Hematopoietic multipotent progenitor cell (in vitro differentiated cells): Measurements from ENCODE around the gene STAT1. TPM values are rescaled to one million over a fixed set of nuclear protein-coding genes. Genes with fewer than 3 reads are reported as not detected.

Source experiments
- DNase-seq, 3 donors: peaks; one replicate each; pipeline ENCODE4 v3.0.0-alpha.2; 2011 to 2015; ENCODE audit warnings: low read depth in 2 of 3, low spot score in 2 of 3
- total RNA-seq: library from RNA; depleted of rRNA; stranded (reverse); fragments of >200 nt; gene quantifications from one replicate; pipeline ENCODE4 v1.2.3, GENCODE V29; 2012

Gene STAT1
- total RNA-seq, 1 donor, result 106 TPM

DNA sequence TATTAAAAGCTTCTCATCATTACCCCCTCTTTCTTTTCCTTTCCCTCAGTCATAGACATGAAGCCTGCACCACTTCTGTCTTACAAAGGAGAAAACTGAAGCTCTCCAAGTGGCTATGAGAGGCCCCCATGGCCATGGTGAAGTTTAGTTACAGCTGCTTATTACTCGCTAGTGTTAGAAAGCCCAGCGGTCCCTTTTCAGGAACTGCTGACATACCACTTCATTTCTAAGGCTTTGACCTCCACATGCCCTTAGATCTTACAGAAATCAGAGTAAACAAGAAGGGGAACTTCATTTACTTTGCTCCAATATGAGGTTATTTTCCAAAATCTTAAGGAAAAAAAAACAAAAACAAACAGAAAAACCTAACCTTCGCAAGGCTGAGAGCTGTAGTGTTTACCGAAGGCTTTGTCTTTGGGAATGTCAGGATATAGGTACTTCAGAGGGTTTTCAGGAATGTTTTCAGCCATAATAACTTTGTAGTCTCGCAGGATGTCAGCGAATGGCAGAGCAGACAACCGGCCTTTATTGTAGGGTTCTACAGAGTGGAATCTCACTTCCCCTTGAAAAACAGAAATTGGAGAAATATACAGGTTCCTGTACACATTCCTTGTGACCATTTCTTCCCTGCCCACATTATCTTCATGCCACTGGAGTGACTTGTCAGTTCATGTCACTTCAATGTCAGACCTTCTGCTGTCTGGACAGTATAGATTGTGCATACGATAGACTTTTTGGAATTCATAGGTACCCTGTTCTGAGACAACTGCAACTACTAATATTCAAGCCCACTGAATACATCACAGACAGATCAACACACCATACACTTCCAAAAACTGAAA, 18.8 kb upstream of the STAT1 start:
- DNase-seq, result no peak

DNA sequence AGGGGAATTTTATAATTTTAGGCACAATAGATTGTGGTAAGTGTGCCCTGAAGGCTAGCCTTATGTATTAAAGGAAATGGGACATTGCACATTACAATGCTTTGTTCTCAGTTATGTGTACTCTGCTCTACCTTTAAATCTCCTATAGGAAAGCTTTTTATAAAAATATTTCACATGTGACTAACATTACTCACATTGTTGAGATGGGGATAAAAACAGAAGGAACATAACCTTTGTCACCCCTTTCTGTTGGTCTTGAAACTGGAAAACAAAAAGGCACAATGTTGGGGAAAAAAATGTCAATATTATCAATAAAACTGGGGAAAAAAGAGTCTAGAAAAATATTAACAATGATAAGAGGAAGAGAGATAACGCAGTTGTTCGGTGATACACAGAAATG, 17.3 kb upstream of the STAT1 start:
- DNase-seq, result no peak

DNA sequence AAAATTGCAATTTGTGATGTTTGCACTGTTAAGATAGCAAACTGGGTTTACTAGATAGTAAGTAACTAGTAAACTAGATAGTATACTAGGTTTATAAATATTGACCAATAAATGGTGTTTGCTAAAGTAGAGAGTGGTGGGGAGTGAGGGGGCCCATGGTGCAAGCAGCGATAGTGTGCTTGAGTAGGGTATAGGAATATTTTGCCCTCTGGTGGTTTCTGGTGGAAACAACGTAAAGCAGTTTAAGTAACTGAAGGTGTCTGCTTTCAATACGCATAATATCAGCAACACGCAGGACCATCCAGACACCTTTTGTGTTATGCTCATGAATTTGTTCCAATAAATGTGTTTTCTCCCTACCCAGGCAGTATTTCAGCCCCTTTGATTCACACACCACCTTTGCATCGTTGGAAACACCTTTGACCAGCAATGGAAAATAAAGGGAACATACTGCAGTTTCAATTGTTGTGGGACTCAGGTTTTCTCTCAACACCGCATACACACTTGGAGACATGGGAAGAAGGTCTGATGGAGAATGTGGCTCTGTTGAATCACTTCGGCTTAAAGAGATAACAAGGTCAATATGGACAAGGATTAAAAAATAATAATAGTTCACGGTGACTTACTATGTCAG, 16.7 kb upstream of the STAT1 start:
- peak in 2 of 3 donors; percentile 62 to 66 for DNase-seq

DNA sequence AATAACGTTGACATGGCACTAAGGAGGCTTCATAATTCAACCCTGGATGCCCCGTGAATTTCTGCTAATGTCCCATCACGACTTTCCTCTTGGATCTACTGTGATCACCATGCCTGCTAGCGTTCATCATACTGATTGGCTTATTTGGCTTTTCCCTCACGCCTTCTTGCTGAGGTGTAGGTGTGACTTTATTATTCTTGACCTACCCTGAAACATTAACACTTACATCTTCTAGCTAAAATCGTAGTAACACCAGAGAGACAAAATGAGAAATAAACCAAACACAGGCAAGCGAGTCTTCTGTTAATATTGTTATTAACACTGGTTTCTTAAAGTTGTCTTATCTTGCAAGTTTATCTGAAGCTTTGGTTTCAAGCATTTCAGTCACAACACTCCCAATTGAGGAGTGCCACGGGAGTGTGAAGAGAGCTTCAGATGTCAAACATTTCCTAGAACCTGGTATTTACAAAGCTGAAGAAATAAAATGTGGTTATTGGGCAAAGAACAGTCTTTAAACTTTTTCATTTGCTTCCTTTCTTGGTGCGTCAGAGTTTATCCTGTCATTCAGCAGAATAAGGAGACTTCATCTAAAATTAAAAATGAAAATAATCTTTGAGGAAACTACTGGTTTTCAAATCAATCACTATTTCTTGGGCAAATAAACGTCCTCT, 15.4 kb upstream of the STAT1 start:
- no peak for DNase-seq

DNA sequence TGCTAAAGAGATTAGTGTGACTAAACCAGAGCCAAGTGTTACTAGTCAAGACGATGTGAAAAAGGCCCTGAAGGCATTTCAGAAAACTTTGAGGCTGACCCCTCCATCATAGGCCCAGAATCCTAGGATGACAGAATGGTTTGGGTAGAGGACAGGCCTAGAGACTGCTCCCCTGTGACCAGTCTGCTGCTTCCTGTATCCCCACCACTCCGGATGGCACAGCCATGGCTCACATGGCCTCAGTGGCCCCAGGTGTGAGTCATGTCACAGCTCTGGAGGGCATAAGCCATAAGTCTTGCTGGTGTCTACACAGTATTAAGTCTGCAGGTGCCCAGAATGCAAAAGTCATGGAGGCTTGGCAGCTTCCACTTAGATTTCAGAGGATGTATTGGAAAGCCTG, 12.4 kb upstream of the STAT1 start:
- no peak for DNase-seq

GRCh38 chr2:191025135-191025534, 11.2 kb upstream of the STAT1 start:
- no peak for DNase-seq

GRCh38 chr2:191023235-191023679, 9.3 kb upstream of the STAT1 start:
- DNase-seq, result peak in 2 of 3 donors; percentile 33 to 66

GRCh38 chr2:191020742-191021381, 6.9 kb upstream of the STAT1 start:
- peak in 2 of 3 donors; percentile 56 to 60 for DNase-seq

GRCh38 chr2:191020221-191020741, 6.3 kb upstream of the STAT1 start:
- DNase-seq, result peak; percentile 96 to 98 (median 97)

DNA sequence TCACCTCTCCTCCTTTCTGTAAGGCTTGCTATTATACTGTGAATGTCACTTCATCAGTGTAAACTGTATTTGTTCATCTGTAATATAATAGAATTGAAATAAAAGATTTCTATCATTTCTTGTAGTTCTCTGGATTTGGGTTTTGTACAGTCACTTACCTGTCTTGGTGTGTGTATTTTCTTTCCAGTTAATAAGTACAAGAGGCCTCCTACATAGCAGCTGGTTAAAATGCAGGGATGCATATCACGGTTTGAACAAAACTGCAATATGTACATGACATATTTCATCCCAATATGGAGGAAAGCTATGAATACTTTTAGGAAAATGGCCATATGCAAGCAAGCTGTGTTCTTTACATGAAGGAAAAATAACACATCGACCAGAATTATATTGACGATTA, 5.4 kb upstream of the STAT1 start:
- no peak for DNase-seq

- no peak for DNase-seq
Observed at GRCh38 chr2:191018643-191019119, 4.7 kb upstream of the STAT1 start.

- DNase-seq, result no peak
Observed at GRCh38 chr2:191018048-191018447, 4.1 kb upstream of the STAT1 start.

DNA sequence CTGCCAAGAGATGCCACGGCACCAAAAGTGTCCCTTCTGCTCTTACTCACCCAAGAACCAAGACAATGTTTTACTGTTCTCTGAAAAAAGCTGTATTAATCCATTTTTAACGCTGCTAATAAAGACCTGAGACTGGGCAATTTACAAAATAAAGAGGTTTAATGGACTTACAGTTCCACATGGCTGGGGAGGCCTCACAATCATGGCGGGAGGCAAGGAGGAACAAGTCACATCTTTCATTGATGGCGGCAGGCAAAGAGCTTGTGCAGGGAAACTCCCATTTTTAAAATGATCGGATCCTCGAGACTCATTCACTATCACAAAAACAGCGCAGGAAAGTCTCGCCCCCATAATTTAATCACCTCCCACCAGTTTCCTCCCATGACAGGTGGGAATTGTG, 1.9 kb upstream of the STAT1 start:
- DNase-seq, result no peak

DNA sequence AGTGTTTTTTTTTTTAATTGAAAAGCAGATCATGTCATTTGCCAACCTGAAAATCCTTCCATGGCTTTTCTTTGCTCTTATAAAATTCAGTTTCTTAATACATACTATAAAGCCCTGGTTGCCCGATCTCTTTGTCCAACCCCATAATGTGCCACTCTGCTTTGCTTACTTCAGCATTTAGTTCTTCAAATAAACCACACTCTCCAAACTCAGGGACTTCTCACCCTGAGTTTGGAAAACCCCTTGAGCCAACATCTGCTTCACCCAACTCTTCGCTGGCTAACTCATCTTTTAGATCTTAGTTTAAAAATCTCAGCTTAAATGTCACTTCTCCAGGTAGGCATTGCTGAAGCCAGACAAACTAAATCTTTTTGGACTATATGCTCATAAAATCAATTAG, 1.3 kb upstream of the STAT1 start:
- DNase-seq, result no peak

GRCh38 chr2:191014653-191015020, 666 bp upstream of the STAT1 start:
- DNase-seq, result no peak

GRCh38 chr2:191013682-191013931, 364 bp downstream of the STAT1 start:
- DNase-seq, result peak in 1 of 3 donors; percentile 10

DNA sequence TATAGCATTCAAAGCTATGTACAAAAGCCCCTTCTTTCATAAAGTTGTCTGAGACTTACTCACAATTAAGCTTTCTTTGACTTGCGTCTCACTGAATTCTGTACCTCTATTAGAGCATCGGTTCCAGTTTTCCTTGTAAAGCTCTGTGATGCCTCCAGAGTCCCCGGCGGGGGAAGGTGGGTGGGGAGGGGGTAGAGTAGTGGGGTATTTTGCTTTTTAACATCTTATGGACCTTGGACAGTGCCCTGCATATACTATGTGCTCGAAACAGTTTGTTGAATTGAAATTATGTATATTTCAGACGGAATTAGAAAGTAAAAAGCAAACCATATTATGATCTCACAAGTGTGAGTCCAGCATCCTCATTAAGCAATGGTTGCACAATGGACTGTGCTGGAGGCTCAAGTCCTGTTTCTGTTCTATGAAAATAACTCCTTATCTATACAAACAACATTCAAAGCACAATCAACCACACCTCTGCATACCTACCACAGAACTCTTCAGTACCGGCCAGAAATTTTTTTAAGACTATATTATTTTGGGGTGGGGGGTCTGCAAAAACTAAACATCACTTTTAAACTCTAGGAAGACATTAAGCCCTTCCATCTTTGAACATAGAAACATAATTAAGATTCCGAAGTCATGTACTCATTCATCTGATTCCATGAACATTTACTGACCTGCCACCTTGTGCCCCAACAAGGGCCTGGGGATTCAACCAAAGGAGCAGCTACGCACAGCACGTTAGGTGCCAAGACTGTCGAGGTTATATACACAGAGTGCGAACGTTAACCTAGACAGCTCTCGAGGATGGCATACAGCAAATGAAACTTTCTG, 908 bp downstream of the STAT1 start:
- DNase-seq, result peak in 1 of 3 donors; percentile 10

GRCh38 chr2:191012346-191012745, 1.6 kb downstream of the STAT1 start:
- no peak for DNase-seq

DNA sequence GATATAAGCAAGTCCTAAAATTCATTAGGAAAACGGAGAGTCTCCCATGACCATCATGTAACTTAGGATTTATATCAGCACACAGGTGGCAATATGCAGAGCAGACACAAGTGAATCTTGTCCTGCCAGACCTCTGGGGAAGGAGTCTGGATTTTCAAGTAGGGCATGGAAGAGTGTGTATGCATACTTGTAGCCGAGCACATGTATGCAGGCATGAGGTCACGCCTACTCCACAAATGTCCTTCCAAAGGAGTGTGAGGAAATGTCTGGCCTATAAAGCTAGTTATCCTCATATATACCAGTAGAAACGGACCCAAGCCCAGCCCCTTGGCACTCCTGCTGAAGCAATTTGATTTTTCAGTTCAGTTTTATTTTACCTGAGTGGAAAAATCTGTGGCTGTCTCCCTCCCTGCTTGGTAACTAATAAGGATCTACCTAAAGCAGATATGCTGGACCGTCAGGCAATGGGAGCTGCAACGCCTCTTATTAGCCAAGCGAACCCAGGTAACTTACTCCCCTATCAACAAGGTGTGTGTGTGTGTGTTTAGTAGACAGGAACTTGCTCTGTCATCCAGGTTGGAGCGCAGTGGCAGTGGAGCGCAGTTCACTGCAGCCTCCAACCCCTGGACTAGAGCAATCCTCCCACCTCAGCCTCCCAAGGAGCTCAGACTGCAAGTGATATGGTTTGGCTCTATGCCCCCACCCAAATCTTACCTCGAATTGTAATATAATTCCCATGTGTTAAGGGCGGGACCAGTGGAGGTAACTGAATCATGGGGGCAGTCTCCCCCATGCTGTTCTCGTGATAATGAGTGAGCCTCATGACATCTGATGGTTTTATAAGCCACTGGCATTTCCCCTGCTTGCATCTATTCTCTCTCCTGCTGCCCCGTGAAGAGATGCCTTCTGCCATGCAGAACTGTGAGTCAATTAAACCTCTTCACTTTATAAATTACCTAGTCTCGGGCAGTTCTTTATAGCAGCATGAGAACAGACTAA, 2.8 kb downstream of the STAT1 start:
- DNase-seq, result no peak
